Right lung (tissue), 5 donors: ENCODE measurements around the gene CEMP1. TPM values are rescaled to one million over a fixed set of nuclear protein-coding genes. Genes with fewer than 3 reads are reported as not detected.
A peak's percentile ranks its signal among the peaks of the same experiment; 100 is the strongest.

ENCODE experiments used
- DNase-seq, 2 donors: peaks; one replicate each; pipeline ENCODE4 v3.0.0-alpha.2; 2013
- polyA plus RNA-seq, 5 donors: library from polyadenylated mRNA; unstranded; fragments of 120-200 nt; gene quantifications; one replicate each; pipeline versions ENCODE4 v1.2.1 to v1.2.3, GENCODE V29; 2013; ENCODE audit warnings: inconsistent platforms in 1 of 5, low replicate concordance in 1 of 5; ENCODE audit not compliant: insufficient read length in 5 of 5, insufficient read depth in 1 of 5

The CEMP1 gene
- polyA plus RNA-seq, 5 donors: 0.35 to 2.6 (median 1.6) TPM

- DNase-seq: no peak
Observed at GRCh38 chr16:2520784-2521531, 10.2 kb downstream of the CEMP1 start.

GRCh38 chr16:2520097-2520783 lies 11.0 kb downstream of the CEMP1 start, which contains the start of gene AMDHD2:
AMDHD2 (plus strand) TSS chr16:2520371; CDS start chr16:2520459, 88 bp downstream.
- peak; percentile 84 to 86 for DNase-seq

GRCh38 chr16:2519711-2520080 lies 11.5 kb downstream of the CEMP1 start:
- no peak for DNase-seq

GRCh38 chr16:2518823-2519710 lies 12.1 kb downstream of the CEMP1 start:
- no peak for DNase-seq

GRCh38 chr16:2517954-2518605 lies 13.1 kb downstream of the CEMP1 start:
- DNase-seq: no peak

GRCh38 chr16:2516391-2517240 lies 14.6 kb downstream of the CEMP1 start:
- no peak for DNase-seq

GRCh38 chr16:2515180-2515851 lies 15.9 kb downstream of the CEMP1 start:
- DNase-seq: no peak

- no peak for DNase-seq
Observed at GRCh38 chr16:2514333-2515179, 16.7 kb downstream of the CEMP1 start.

GRCh38 chr16:2513405-2514332 lies 17.5 kb downstream of the CEMP1 start, which contains the start of gene ATP6V0C:
ATP6V0C (plus strand) TSS chr16:2513952; CDS start chr16:2514104, 152 bp downstream.
- DNase-seq: peak; percentile 84 to 87

- no peak for DNase-seq
Observed at GRCh38 chr16:2512735-2513404, 18.3 kb downstream of the CEMP1 start.

- no peak for DNase-seq
Observed at GRCh38 chr16:2511996-2512734, 19.0 kb downstream of the CEMP1 start.

- DNase-seq: no peak
Observed at GRCh38 chr16:2511128-2511800, 19.9 kb downstream of the CEMP1 start.

- DNase-seq: no peak
Observed at GRCh38 chr16:2508722-2509400, 22.3 kb downstream of the CEMP1 start.

GRCh38 chr16:2507665-2508064 lies 23.5 kb downstream of the CEMP1 start:
- no peak for DNase-seq

- DNase-seq: no peak
Observed at GRCh38 chr16:2507052-2507659, 24.1 kb downstream of the CEMP1 start.
